PFSK-1 (cell line): ENCODE data around the gene CKMT2.

Source experiments
- POLR2AphosphoS5 ChIP-seq: IDR thresholded peaks from 2 replicates; pipeline ENCODE4 v1.6.1; 2012; ENCODE audit warnings: low read depth, mild to moderate bottlenecking, control low read depth, low read length, moderate library complexity
- TF ChIP-seq, protein P1 (sequence below), 2 experiments: IDR thresholded peaks; 2 replicates each; pipeline versions ENCODE4 v1.6.1 to v1.8.0; 2011 to 2012; ENCODE audit warnings: low read depth in 2 of 2, low read length in 2 of 2, control low read depth in 1 of 2, inconsistent platforms in 1 of 2, mild to moderate bottlenecking in 1 of 2, moderate library complexity in 1 of 2; ENCODE audit not compliant: insufficient read depth in 1 of 2

GRCh38 chr5:81230416-81230815 lies 2.7 kb upstream of the CKMT2 start:
- no peak for TF ChIP-seq POLR2AphosphoS5
- TF ChIP-seq, protein P1, sequence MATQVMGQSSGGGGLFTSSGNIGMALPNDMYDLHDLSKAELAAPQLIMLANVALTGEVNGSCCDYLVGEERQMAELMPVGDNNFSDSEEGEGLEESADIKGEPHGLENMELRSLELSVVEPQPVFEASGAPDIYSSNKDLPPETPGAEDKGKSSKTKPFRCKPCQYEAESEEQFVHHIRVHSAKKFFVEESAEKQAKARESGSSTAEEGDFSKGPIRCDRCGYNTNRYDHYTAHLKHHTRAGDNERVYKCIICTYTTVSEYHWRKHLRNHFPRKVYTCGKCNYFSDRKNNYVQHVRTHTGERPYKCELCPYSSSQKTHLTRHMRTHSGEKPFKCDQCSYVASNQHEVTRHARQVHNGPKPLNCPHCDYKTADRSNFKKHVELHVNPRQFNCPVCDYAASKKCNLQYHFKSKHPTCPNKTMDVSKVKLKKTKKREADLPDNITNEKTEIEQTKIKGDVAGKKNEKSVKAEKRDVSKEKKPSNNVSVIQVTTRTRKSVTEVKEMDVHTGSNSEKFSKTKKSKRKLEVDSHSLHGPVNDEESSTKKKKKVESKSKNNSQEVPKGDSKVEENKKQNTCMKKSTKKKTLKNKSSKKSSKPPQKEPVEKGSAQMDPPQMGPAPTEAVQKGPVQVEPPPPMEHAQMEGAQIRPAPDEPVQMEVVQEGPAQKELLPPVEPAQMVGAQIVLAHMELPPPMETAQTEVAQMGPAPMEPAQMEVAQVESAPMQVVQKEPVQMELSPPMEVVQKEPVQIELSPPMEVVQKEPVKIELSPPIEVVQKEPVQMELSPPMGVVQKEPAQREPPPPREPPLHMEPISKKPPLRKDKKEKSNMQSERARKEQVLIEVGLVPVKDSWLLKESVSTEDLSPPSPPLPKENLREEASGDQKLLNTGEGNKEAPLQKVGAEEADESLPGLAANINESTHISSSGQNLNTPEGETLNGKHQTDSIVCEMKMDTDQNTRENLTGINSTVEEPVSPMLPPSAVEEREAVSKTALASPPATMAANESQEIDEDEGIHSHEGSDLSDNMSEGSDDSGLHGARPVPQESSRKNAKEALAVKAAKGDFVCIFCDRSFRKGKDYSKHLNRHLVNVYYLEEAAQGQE (IDR thresholded peaks at IDR 0.05; ENCODE audit: insufficient read depth in 1 of 2, low read depth in 2 of 2, low read length in 2 of 2): no peak
